Fibroblast of upper back skin (primary cell): ENCODE measurements around the gene COPZ1.
A peak's percentile ranks its signal among the peaks of the same experiment; 100 is the strongest.

Source experiments
- DNase-seq: peaks from one replicate; pipeline ENCODE4 v3.0.0-alpha.2; 2013

COPZ1 gene

GRCh38 chr12:54398995-54399793, 74.3 kb downstream of the COPZ1 start:
- peak; percentile 85 for DNase-seq

DNA sequence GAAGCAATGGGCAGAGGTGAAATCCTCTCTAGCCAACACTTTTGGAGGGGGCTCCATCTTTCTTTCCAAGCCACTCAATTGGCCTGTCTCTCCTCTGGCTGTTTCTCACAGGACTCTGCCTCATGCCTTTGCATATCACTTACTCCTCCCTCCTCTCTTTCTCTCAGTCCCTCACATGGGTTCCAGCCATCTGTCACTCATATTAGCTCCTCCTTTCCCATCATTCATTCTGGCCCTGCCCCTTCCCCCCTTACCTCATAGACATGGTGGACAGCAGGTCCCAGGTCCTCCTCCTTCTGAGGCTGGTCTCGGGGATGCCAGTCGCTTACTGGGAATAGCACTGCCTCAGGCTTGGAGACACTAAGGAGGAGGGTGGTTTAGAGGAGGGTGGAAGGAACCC, 76.2 kb downstream of the COPZ1 start:
- DNase-seq, result no peak
